CD4-positive, alpha-beta T cell treated with Interferon alpha-2 for 1 hour (primary cell): Measurements from ENCODE around the gene LYSMD3.
A peak's percentile ranks its signal among the peaks of the same experiment; 100 is the strongest.

ENCODE experiments used
- DNase-seq, 2 donors: peaks; one replicate each; pipeline ENCODE4 v3.0.0-alpha.2; 2020 to 2022

The LYSMD3 gene

GRCh38 chr5:90547072-90547536, 17.7 kb upstream of the LYSMD3 start:
- no peak for DNase-seq

- DNase-seq, result no peak
Observed at GRCh38 chr5:90546216-90546837, 16.9 kb upstream of the LYSMD3 start.

GRCh38 chr5:90545511-90545910, 16.1 kb upstream of the LYSMD3 start:
- no peak for DNase-seq

GRCh38 chr5:90542827-90543519, 13.6 kb upstream of the LYSMD3 start:
- DNase-seq, result no peak

GRCh38 chr5:90534922-90535321, 5.5 kb upstream of the LYSMD3 start:
- DNase-seq, result no peak

GRCh38 chr5:90533794-90534193, 4.4 kb upstream of the LYSMD3 start:
- DNase-seq, result no peak

- no peak for DNase-seq
Observed at GRCh38 chr5:90530736-90531487, 1.5 kb upstream of the LYSMD3 start.

- no peak for DNase-seq
Observed at GRCh38 chr5:90529939-90530677, 724 bp upstream of the LYSMD3 start.

- DNase-seq, result peak in 1 of 2 donors; percentile 50
Observed at GRCh38 chr5:90528601-90529193, 687 bp downstream of the LYSMD3 start.

GRCh38 chr5:90519081-90519480, 10.3 kb downstream of the LYSMD3 start:
- no peak for DNase-seq

- no peak for DNase-seq
Observed at GRCh38 chr5:90518661-90519060, 10.7 kb downstream of the LYSMD3 start.

GRCh38 chr5:90514520-90514919, 14.9 kb downstream of the LYSMD3 start:
- DNase-seq, result no peak

GRCh38 chr5:90510438-90510837, 18.9 kb downstream of the LYSMD3 start:
- DNase-seq, result no peak

- DNase-seq, result no peak
Observed at GRCh38 chr5:90506221-90506620, 23.2 kb downstream of the LYSMD3 start.

GRCh38 chr5:90504743-90505142, 24.6 kb downstream of the LYSMD3 start:
- DNase-seq, result no peak

- no peak for DNase-seq
Observed at GRCh38 chr5:90503596-90503995, 25.8 kb downstream of the LYSMD3 start.

- no peak for DNase-seq
Observed at GRCh38 chr5:90495146-90495545, 34.2 kb downstream of the LYSMD3 start.

- DNase-seq, result no peak
Observed at GRCh38 chr5:90494043-90494442, 35.3 kb downstream of the LYSMD3 start.

GRCh38 chr5:90488791-90489190, 40.6 kb downstream of the LYSMD3 start:
- no peak for DNase-seq

GRCh38 chr5:90484540-90484939, 44.8 kb downstream of the LYSMD3 start:
- no peak for DNase-seq

GRCh38 chr5:90483206-90483605, 46.2 kb downstream of the LYSMD3 start:
- no peak for DNase-seq

GRCh38 chr5:90480699-90481098, 48.7 kb downstream of the LYSMD3 start:
- DNase-seq, result no peak
